8988T (cell line): ENCODE measurements around the gene PTPN1.

Experiments used
- DNase-seq: peaks from one replicate; pipeline ENCODE4 v3.0.0; 2011

The PTPN1 gene

DNA sequence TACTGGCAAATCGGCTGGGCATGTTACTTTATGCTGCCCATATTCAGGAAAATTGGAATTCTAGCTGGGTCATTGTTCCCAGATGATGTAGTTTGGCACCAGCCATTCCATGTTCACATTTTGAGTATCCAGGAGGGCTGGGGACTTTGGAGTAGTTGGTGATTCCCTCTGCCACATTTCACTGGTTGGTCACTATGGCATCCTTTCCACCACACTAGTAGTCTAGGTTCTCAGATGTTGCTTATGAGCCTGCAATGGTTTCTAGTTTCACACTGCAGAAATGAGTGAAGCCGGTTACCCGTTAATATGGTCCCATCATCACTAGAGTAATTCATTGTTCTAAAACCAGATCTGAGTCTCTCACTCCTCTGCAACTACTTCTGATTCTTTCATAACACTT lies 4.6 kb downstream of the PTPN1 start:
- no peak for DNase-seq

DNA sequence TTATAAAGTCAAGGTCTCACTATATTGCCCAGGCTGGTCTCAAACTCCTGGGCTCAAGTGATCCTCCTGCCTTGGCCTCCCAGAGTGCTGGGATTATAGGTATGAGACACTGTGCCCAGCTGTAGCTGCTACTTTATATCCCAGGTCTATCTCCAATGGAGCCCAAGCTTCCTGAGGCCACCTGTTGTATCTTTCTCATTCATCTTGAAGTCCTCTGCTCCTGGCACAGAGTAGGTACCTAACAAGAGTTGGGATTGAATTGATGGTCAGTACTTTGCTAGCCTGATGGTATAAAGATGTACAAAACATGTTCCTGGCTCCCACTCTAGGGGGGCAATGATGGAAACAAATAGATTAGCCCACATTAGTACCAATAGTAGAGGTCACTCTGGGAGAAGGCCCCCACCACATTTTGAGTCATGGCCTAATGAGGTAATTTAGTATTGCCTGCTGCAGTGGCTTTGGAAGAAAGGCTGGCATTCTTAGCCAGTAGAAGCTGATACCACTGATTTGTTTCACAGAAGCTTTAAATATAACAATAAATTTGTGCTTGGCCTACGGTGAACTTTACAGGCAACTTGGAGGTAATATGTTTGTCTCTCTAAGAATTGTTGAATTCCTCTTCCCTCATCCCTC lies 5.4 kb downstream of the PTPN1 start:
- no peak for DNase-seq

DNA sequence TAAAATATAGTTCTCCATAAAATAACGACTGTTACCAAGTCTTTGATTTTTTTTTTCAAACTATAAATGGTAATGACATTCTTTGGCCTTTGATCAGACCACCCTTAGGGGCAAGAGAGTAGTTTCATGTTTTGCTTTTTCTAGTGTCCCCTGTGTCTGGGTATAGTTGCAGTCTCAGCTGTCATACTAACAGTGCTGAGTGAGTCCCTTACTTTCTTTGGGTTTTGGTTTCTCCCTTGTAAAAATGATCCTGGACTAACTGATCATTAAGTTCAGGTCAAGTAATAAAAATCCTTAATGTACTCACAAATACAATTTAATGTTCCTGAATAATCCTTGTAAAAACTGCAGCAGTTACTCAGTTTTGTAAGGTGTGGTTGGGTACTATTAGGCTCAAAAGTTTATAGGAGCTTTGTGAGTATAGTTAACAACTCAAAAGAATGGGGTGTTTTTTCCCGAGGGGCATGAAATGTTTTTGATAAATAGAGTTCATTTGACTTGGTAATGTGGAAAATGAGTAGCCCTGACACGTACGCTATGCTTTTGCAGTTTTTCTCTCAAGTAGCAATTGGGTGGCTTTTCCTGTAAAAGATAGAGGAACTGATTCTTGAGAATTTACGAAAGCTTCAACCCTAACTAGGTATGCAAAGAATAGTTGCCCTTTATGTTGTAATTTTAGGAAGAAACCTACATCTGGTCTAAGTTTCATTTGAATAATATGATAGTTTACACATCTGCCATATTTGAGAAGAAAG lies 6.2 kb downstream of the PTPN1 start:
- no peak for DNase-seq

DNA sequence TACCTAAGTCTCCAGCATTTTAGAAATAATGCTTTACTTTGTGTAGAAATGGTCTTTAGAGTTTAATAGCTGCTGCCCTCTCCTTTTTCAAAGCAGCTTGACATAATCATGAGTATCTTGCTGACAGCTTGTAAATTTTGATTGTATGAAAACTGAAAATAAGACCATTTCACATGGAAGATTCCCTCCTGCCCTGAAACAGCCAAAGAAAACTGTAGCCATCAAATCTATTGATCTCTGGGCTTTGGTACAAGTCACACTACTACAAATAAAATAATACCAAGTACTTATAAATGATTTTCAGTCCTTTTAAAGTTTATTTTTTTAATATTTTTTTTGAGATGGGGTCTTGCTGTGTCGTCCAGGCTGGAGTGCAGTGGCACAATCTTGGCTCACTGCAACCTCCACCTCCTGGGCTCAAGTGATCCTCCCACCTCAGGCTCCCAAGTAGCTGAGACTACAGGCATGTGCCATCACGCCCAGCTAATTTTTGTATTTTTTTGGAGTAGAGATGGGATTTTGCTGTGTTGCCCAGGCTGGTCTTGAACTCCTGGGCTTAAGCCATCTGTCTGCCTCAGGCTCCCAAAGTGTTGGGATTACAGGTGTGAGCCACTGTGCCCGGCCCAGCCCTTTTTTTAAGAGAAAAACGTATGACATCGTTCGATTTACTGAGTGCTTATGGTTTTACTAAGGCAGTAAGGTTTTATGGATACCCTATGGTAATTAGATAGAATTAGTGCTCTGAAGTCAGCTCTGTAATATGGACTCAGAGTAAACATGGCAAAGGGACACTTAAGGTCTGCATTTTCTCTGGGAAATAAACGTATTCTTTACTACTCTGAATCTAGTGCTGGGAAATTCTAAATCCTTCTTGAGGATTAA lies 7.0 kb downstream of the PTPN1 start:
- DNase-seq: no peak

DNA sequence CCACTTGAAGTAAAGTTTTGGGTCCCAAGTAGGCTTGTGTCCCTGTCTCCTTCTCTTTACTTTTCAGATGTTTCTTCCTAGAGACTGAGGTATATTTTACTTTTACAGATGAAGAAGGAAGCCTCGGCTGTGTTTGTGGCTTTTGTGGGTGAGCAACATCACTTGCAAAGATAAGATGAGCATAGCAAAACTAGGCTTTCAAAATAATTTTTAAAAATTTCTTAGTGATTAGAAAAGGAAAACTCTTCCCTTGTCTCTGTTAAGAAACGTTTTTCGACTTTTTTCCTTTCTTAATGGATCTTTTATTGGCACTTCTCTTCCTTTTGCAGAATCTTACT lies 7.6 kb downstream of the PTPN1 start:
- DNase-seq: no peak

DNA sequence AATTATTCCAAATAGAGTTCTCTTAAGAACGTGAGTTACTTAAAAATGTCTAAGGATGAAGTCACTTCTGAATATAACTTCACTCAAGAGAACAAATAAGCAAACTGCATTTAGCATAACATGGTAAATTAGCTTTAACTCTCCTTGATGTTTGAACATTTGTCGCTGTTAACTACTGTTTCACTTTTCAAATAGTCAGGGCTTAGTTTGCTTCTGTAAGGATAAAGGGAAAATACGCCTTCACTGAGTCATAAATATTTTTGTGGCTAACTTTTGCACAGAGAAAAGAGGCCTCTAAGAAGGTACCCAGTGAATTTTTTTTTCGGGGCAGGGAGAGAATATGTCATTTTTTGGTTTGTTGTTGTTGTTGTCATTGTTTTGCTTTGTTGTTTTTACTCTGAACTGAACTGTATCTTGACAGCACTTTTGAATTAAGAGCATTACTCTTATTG lies 8.1 kb downstream of the PTPN1 start:
- no peak for DNase-seq

DNA sequence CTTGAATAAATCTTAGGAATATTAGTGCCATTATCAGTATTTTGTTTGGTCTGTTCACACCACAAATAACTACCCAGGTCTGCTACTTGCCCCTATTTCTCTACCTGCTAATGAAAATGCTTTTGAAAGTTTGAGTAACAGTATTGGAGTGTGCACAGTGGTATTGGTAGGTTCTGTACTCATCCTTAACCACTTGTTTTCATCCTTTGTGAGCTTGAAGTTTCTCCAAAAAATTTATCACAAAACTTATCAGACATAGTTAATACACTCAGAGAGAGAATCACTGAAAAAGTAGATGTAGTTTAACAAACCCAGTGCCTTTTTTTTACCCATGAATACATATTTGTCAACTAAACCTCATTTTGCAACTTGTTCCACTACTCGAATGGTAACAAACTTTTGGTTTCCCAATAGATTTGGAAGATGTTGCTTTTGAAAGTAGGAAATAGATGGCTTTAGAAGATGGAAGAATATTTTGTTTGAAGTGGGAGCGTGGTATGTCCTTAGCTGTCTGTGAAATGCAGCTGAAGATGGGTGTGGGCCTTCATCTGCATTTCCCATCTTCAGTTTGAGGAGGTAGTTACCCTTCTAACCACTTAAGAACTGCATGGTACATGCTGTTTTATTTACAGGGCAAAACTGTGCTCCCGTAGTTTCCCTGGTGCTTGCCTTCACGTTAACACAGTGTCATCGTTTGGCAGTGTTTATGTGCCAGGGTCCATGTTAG lies 9.0 kb downstream of the PTPN1 start:
- DNase-seq: no peak

DNA sequence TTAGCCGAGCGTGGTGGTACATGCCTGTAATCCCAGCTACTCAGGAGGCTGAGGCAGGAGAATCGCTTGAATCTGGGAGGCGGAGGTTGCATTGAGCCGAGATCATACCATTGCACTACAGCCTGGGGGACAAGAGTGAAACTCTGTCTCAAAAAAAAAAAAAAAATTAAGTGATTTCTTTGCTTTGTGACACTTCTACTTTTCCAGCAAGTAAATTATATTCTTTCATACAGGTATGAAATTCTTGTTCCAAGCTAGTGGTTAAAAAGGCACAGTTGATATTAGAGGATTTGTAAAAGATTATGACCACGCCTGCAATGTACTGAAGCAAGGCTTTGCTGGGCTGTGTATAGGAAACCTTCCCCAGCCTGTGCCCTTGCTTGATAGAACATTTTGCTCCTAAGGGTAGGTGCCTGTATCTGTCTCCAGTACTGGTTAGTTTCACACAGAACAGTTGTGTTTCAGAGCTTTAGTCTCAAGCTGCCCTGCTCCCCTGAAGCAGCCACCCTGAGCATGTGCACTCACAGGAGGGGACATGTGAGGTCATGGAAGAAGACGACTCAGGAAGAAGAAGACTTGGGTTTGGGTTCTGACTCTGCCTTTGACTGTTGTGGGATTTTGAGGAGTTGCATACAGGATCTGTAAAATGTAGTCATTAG lies 10.2 kb downstream of the PTPN1 start:
- no peak for DNase-seq

DNA sequence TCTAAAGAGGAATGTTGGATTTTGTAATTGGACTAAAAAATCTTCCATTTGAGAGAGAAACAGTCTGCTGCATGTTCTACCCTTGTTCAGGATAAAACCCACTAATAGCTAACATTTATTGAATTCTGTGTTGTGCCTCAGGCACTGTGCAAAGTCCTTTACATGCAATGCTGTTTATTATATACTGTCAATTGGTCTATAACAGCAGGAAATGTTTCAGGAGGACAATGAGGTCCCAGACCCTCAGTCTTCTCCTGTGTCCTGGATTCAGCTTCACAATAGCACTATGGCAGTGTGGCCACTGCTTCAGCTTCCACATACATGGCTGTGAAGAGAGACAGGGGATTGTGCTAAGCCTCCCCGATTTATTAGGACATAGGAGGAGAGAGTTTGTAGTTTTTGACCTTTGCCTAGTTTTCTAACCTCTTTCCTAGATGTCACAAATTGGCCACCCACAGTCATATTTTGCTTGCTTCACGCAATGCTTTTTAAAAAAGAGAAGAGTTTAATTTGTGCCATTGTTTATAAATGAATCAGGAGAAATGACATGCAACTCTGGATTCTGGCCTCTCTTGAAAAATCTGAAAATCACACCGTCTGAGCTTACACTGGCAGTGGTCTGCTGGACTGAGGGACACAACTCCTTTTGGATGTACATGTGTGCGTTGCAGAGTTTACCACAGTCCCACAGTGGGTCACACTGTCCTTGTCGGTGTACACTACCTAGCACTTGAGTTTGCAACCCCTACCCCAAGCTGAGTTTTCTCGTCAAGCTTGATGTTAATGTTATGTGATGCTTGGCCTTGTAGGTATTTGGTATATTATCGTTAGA lies 11.3 kb downstream of the PTPN1 start:
- no peak for DNase-seq

DNA sequence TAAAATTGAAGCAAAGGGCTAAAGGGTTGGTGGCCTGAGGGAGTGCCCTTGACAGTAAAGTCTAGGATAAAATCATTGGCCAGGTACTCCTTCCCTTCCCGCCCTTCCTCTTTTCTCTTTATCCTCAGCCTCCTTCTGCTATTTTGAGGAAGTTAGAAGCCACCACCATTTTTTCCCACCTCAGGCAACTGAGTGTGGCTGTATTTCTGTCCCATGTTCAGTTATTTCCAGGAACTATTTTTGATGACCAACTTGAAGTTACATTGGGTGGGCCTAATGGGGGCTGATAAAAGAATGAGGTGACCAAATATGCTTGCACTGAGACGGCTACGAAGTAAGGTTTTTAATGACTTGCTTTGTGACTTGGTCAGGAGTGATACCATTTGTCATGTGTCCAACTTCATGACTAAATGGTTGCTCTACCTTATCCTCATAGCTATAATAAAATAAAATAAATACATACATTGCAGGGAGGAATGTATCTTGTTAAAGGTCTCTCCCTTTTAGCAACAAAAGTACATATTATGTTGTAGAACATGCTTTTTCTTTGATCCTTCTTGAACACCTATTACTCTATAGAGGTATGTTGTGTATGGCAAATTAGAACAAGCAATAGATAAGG lies 12.0 kb downstream of the PTPN1 start:
- no peak for DNase-seq

DNA sequence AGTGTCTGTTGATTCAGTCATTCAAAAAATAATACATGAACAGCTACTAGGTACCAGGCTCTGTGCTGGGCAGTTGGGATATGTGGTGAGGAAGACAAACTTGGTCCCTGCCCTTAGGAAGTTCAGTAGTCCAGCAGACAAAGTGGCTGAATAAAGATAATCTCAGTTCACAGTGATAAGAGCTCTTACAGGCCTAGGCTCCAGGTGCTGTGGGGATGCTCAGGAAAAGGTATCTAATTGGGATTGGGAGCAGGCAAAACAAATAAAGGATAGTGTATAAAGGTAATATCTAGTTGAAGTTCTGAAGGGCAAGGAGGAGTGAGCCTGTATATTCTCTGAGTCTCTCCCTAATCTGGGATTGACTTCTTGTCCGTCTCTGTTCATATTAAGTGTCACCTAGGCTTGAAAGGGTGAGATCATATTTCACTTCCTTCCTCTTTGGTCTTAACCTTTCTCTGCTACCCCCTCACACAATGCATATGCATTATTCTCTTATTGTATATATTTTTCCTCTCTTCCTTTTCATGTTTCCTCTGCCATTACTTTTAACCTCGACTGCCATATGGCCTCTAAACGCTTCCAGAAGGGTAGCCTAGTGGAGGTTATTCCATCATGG lies 13.5 kb downstream of the PTPN1 start:
- no peak for DNase-seq

DNA sequence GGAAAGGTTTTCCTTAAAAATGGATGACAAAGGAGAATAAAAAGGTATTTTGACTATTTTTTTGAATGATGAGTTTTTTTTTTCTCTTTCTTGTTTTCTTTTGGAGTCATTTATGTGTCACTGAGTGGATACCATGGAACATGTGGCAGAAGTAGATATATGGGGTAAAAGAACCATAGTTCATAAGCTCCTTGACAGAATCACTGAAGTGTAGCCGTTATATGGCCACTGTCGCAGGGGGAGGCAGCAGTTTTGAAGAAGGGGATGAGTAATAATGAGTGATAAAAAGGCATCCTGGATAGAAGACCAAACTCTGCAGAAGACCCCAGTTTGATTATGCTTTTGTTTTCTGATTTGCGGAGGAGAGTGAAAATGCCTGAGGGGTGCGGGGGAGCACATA lies 15.5 kb downstream of the PTPN1 start:
- DNase-seq: no peak

DNA sequence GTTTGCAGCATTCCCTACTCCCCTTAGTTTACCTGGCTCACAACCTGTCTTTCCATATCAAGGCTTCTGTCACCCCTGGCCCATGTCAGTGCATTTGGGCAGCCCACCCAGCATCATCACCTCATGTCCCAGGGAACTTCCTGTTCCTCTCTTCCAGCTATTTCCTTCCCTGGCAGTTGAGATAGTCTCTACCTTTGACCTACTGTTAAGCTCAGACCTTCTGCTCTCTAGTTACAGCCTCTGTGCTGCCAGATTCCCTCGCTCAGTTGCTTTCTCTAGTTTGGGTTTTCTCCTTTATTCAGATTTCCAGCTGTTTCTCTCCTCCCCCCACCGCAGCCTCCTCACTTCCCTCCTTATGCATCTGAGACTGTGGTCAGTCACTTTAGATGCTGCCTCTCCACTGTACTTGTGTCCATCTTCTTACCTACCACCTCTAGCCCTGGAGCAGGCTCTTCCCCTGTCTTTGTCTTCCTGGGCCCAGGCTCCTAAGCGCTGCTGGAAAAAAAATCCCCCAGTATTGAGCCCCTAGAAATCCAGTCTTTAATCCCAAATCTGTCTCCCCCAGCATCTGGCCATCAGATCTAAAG lies 16.3 kb downstream of the PTPN1 start:
- no peak for DNase-seq

DNA sequence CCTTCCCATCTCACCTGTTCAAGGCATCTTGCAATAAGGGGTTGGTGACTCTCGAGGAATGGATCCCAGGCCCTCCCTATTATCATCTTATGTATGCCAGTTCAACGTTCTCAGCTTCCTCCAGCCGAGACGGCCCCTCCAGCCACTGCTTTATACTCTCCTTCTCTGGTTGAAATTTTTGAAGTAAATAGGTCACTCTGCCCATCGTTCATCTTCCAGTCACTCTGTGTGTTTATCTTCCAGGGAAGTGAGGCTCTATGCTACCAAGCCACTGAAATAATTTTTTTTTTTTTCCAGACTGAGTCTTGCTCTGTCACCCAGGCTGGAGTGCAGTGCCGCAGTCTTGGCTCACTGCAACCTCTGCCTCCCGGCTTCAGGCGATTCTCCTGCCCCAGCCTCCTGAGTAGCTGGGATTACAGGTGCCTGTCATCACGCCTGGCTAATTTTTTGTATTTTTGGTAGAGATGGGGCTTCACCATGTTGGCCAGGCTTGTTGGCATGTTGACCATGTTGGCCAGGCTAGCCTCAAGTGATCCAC lies 17.0 kb downstream of the PTPN1 start:
- no peak for DNase-seq

DNA sequence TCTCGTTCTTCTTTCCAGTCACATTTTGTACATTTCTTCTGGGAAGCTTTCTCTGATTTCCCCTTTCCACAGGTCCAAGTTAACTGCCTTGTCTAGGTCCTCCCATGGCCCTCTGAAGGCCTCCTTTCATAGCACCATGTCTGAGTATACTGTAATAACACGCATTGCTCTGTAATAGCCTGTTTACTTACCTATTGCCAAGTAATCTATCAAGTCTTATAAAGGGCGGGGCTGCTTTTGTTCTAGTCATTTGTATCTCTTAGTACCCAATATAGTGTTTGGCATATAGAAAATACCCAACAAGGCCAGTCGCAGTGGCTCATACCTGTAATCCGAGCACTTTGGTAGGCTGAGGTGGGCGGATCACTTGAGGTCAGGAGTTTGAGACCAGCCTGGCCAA lies 17.9 kb downstream of the PTPN1 start:
- no peak for DNase-seq

DNA sequence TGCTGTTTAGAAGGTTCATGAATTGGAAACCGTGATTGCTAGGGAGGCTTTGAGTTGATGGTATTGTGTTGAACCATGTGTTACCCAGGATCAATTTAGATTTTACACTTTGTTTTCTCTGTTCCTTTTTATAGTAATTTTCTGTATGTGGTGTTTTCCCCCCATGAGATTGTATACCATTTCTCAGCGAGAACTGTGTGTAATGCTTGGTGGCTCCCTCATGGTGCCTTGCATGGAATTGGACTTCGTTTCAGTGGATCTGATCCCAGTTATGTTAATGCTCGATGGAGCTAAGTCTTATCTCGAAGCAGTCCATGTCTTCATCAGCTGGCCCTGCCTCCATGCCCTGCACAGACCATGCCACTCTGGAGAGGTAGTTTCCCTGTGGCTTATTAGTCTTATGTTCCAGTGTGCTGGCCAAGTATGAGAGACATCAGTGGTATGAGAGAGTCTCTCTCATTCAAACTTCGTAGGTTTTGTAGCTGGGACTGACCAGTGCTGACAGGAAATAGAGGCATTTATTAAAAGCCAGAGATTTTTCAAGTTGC lies 18.7 kb downstream of the PTPN1 start:
- no peak for DNase-seq

DNA sequence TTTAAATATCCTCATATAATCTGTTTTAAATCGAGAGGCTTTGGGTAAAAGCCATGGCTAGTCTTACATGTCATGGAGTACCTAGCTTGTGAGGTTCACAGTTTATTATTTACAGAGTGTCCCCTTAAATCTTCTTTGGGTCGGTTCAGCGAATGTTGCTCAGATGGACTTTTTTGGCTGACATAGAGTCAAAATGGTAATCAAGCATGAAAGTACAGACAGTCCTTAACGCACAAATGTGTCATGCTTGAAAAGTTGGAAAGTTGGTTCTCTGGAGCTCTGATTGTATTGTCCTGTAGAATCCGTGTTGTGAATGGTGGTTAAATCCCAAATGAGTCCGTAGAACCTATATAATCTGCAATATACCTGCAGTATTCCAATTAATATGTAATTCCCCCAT lies 22.0 kb downstream of the PTPN1 start:
- no peak for DNase-seq

DNA sequence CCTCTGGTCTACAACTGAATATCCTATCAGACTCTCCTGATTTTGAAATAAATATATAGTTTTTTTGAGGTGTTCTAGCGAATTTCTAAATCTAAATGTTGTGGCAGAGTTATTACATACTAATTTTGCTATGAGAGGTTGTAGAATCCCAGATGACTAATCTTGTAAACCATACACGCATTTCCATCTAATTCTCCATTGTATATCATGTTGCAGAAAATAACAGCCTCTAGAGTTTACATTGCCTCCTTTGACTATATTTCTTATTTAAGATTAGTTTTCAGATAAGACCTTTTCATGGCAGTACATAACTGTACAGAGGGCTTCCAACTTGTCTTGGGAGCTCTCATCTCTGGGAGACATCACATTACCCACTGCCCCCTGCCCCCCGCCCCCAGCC lies 22.9 kb downstream of the PTPN1 start:
- no peak for DNase-seq

DNA sequence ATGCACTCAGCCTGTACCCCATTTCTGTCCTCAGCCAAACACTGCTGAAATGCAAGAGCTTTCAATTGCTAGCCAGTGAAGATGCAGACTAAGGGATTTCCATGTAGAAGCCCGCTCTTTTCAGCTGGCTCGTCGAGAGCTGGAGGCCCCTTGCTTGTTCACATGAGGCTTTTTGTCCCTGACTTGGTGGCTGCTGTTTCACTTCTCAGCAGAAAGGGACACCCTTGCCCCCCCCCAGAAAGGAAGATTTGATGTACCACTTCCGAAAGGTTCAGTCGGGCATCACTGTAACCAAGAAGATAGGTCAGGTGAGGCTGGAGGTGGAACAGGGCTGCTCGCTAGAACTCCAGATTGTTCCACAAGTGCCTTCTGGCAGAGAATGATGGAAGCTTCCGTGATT lies 23.3 kb downstream of the PTPN1 start:
- DNase-seq: no peak

DNA sequence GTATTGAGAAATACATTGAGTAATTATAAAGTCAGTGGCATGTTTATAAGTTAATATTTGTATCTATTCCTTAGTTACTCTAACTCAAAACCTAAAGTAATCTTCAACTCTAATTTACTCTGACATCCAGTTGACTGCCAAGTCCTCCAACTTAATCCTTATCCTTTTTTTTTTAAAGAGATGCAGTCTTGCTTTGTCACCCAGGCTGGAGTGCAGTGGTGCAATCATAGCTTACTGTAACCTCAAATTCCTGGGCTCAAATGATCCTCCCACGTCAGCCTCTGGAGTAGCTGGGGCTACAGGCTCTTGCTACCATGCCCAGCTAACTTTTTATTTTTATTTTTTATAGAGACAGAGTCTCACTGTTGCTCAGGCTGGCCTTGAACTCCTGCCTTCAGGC lies 24.4 kb downstream of the PTPN1 start:
- no peak for DNase-seq
